GM19372 (cell line): ENCODE data around the gene SLC9A9.

Experiments
- ATAC-seq: cut with Tn5 transposase; IDR thresholded peaks from one replicate; pipeline ENCODE4 v1.9.1; 2021; ENCODE audit warnings: mild to moderate bottlenecking, low read depth, moderate library complexity; ENCODE audit not compliant: unreplicated experiment

Gene SLC9A9

DNA sequence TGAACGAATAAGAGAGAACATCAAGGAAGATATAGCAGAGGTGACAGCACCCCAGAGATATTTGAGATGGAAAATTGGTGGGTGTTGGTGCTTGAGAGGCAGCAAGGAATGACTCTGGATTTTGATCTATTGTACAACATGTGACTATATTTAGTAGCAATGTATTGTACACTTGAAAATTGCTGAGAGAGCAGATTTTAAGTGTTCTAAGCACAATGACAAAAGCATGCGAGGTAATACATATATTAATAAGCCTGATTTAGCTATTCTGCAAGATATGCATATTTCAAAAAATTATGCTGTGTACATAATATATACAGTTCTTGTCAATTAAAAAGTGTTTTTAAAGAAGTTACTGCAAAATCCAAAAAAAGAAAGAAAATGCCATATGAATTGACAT, 194.3 kb downstream of the SLC9A9 start:
- ATAC-seq, result no peak

GRCh38 chr3:143653493-143653892, 194.8 kb downstream of the SLC9A9 start:
- no peak for ATAC-seq

- no peak for ATAC-seq
These were observed 196.2 kb downstream of the SLC9A9 start for GRCh38 chr3:143652118-143652517.

DNA sequence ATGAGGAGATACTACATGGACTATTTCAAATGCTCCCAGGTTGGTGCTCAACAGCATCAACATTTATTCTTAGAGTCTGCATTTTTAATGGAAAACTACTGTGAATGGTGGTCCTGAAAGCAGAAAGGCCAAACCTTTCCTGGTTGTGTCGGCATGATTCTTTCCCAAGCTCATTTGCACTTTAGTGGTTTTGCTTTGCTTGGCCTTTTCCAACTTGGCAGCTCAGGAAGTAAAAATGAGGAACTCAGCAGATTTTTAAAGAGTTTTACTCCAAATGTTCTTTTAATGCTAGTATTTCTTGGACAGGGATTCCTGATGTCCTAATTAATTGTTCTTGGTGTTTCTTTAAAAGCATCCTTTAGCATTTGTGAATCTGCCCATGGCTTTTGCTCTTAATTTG, 197.4 kb downstream of the SLC9A9 start:
- ATAC-seq, result no peak

- ATAC-seq, result no peak
These were observed 198.1 kb downstream of the SLC9A9 start for GRCh38 chr3:143650120-143650519.

DNA sequence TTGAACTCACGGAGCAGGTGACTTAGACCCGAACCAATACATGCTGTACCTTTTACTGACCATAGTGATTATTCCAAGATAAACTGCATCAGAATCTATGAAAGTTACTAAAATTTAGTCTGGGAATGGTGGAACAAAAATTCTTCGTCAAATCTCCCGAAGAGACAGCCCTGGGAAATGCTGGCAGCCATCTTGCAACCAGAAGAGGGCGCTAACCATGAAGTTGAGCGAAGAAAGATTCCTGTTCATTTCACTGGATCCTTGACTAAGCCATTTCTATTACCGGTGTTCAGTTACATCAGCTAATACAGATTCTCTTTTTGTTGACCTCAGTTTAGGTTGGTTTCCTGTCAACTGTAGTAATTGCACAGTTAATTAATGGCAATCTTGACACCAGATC, 199.6 kb downstream of the SLC9A9 start:
- ATAC-seq, result no peak

DNA sequence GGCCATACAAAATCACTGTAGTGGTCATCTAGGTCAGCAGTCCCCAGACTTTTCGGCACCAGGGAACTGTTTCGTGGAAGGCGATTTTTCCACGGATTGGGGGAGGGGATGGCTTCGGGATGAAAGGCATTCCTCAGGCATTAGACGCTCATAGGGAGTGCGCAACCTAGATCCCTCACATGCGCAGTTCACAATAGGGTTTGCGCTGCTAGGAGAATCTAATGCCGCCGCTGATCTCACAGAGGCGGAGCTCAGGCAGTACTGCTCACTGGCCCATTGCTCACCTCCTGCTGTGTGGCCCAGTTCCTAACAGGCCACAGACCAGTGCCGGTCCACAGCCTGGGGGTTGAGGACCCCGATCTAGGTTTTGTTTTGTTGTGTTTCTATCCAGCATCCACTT, 200.1 kb downstream of the SLC9A9 start:
- ATAC-seq, result no peak

- no peak for ATAC-seq
These were observed 203.7 kb downstream of the SLC9A9 start for GRCh38 chr3:143644370-143645089.

DNA sequence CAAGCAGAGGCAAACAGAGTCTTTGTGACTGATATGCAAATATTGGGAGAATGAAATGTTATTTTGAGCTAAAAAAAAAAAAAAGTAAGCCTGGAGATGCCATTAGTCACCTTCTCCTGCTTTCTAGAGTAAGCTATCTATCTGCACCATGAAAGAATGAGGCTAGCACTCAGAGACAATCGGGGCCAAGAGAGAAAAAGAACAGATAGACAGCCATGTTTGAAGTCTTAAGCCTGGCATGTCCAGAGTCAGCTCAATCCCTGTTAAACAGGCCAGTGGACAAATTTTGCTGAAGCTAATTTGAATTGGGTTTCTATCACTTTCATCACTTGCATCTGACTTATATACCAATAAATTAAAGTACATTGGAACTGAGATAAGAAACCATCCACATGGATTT, 204.4 kb downstream of the SLC9A9 start:
- no peak for ATAC-seq

DNA sequence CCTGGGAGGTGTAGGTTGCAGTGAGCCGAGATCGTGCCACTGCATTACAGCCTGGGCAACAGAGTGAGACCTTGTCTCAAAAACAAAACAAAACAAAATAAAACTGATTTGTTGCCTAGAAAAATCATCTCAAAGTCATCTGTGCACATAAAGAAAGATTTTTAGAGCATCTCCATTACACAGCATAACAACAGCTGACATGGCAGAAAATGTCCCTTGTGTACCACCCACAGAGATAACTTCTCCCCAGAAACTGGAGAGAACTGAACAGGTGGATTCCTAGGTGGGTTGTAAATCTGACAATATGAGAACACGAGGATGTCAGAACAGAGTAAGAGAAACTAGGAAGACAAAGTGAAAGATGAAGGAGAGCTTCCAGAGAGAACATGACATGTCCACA, 207.5 kb downstream of the SLC9A9 start:
- ATAC-seq, result no peak

GRCh38 chr3:143637133-143637532, 211.1 kb downstream of the SLC9A9 start:
- no peak for ATAC-seq

- ATAC-seq, result no peak
These were observed 213.3 kb downstream of the SLC9A9 start for GRCh38 chr3:143634991-143635390.

DNA sequence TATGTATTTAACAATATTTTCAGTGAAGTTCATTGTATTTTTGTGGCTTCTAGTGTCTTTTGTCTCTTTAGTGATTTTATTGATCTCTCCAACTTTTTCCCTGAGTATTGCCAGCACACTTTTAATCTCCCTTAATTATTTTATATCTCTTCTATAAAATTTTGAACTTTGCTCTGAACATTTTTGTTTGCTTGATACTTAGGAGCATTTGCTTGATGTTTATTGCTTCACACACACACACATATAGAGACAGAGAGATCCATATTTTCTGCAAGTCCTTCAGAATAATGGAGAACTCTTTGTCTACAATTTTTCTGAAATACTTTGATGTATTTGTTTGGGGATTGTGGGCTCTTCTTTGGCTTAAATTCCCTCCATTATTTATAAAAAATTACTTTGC, 213.8 kb downstream of the SLC9A9 start:
- no peak for ATAC-seq

GRCh38 chr3:143633816-143634215, 214.5 kb downstream of the SLC9A9 start:
- no peak for ATAC-seq

DNA sequence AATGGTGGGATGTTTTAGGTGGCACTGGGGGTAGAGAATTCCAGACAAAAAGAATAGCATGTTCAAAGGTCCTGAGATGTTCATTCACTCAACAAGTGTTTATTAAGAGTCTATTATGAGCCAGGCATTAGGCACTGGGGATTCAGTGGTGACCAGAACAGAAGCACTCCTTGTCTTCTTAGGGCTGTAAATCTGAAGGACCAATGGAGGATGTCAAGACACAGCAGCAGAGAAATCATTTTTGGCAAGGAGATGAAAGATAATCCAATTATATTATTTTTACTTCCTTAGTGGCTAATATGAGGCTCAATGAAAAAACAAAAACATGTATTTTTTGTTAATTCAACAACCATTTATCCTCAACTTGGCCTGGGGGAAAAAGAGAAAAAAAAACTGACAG, 218.5 kb downstream of the SLC9A9 start:
- ATAC-seq, result no peak

DNA sequence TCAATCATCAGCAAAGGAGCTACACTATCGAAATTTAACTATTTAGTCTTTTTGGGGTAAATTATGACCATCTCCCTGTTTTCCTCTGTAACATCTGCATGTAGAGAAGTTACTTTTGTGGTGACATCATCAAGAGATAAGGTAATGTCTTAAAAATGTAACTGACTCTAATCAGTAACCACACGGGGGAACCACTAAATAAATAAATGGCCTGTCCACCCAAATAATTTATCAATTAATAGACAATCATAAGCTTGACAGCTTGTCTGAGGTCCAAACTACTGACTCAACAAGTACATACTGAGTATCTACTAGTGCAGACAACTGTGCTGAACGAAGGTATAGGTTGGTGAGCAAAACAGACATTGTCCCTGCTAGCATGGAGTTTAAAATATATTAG, 219.3 kb downstream of the SLC9A9 start:
- no peak for ATAC-seq

DNA sequence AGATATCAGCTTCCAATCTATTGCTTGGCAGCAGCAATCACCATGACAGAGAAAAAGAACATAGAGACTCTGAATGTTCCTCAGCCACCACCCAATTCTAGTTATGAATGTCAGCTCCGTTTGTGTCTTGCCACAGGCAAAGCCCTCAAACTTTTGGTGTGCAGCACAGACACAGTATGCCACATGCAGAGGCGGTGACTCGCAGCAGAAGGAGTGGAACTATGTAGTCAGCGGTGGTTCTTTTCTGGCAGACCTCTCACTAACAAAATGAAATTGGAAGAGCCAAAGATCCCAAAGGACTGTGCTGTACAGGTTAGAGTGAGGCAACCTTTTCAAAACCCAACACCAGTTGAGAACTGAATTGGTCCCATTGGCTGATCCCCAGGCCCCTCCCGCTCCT, 220.9 kb downstream of the SLC9A9 start:
- no peak for ATAC-seq

DNA sequence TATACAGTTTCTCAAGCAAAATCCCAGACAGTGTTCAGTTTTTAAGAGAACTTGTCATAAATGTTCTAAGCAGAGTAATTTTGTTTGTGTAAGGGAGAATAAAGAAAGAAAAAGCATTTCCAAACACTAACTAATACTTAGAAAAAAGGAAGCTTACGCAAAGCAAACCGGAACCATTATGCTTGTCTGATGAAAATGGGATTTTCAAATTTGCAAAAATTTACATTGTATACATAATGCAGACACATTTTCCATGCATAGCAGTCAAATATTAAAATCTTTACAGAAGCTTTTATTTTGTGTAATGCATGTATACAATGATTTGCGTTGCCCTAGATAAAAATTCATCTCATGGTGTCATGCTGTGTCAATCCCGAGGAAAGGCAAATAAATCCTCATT, 229.0 kb downstream of the SLC9A9 start:
- ATAC-seq, result no peak

GRCh38 chr3:143617050-143617449, 231.2 kb downstream of the SLC9A9 start:
- ATAC-seq, result no peak

DNA sequence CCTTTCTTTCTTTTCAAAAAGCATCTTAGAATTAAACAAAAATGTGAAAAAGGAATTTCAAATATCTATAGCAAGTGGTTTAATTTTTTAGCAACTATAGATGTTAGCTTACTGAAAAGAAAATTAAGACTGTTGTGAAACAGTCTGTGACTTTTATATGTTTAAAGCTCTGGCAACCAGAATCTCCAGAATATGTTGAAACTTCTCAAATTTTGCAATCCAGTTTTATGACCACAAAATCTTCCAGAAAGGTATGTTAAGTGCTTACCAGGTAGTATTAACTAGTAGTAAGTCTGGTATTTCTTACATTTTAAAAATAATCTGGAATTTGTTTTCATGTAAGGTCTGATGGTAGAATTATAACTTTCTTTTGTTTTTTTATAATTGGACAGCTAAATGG, 235.0 kb downstream of the SLC9A9 start:
- no peak for ATAC-seq

- ATAC-seq, result no peak
These were observed 235.7 kb downstream of the SLC9A9 start for GRCh38 chr3:143612541-143612940.

- ATAC-seq, result no peak
These were observed 239.3 kb downstream of the SLC9A9 start for GRCh38 chr3:143608966-143609365.
